Activated CD4-positive, alpha-beta T cell treated with anti-CD3 and anti-CD28 coated beads, Interleukin-2, amount 10 ng/mL, durations not matched to agents 24 days and 14 days (primary cell): Measurements from ENCODE around the gene CLCN4. TPM values are rescaled to one million over a fixed set of nuclear protein-coding genes. Genes with fewer than 3 reads are reported as not detected.

Experiments
- DNase-seq: peaks from one replicate; pipeline ENCODE4 v3.0.0; 2022
- H3K27ac Mint-ChIP-seq: one replicate; pipeline ENCODE4 v1.8.0; 2022; ENCODE audit warnings: mild to moderate bottlenecking, mixed read lengths
- H3K27me3 Mint-ChIP-seq: one replicate; pipeline ENCODE4 v1.8.0; 2022; ENCODE audit warnings: mixed read lengths
- H3K36me3 Mint-ChIP-seq: one replicate; pipeline ENCODE4 v1.8.0; 2022; ENCODE audit warnings: low read depth, mild to moderate bottlenecking, mixed read lengths
- H3K4me1 Mint-ChIP-seq: one replicate; pipeline ENCODE4 v1.8.0; 2021; ENCODE audit warnings: mixed read lengths
- H3K4me3 Mint-ChIP-seq: one replicate; pipeline ENCODE4 v1.8.0; 2022; ENCODE audit warnings: mild to moderate bottlenecking, moderate library complexity, mixed read lengths
- H3K9me3 Mint-ChIP-seq: one replicate; pipeline ENCODE4 v1.8.0; 2021; ENCODE audit warnings: mixed read lengths
- intact Hi-C: fragments of 100-400 bp; cut with micrococcal nuclease; formaldehyde crosslinking; loops from one replicate; pipeline ENCODE4 v1.15.1; 2023
- total RNA-seq: library from RNA; stranded (reverse); gene quantifications from 2 replicates; pipeline ENCODE4 v1.2.3, GENCODE V29; 2022

The CLCN4 gene
- total RNA-seq, 1 donor from 2014 or later = not detected

- H3K36me3 Mint-ChIP-seq = no peaks in the 10 kb centered on the region
- no peak overlapping the region for H3K27ac Mint-ChIP-seq
- no peak for DNase-seq
- H3K4me3 Mint-ChIP-seq = no peak overlapping the region
- peaks cover 4% of the 10 kb centered on the region for H3K4me1 Mint-ChIP-seq
- peaks cover 2% of the 10 kb centered on the region for H3K27me3 Mint-ChIP-seq
- intact Hi-C loops = no loop called here
- no peaks in the 10 kb centered on the region for H3K9me3 Mint-ChIP-seq
Measured at GRCh38 chrX:10203617-10204016, 46.8 kb downstream of the CLCN4 start.

GRCh38 chrX:10206317-10206716, 49.5 kb downstream of the CLCN4 start:
- Mint-ChIP-seq H3K4me3 (no peak overlapping the region), H3K36me3 (no peaks in the 10 kb centered on the region), H3K27me3 (no peaks in the 10 kb centered on the region), H3K27ac (no peak overlapping the region), H3K9me3 (no peaks in the 10 kb centered on the region), H3K4me1 (no peaks in the 10 kb centered on the region)
- intact Hi-C loops = no loop called here
- DNase-seq = no peak

DNA sequence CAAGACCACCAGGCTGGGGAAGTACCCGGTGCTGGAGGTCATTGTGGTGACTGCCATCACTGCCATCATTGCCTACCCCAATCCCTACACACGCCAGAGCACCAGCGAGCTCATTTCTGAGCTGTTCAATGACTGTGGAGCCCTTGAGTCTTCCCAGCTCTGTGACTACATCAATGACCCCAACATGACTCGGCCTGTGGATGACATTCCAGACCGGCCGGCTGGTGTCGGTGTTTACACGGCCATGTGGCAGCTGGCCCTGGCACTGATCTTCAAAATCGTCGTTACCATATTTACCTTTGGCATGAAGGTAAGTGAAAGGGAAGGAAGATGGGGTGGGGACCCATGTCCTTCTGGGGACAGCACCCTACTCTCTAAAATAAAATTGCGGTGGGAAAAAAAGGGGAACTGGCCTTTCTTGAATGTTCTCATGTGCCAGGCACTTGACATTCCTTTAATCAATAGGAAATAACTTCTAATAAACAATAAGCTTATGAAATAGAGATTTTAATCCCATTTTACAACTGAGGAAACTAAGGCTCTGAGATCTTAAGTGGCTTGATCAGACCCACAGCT, 51.6 kb downstream of the CLCN4 start:
- Mint-ChIP-seq H3K36me3 (no peaks in the 10 kb centered on the region), H3K4me3 (no peak overlapping the region), H3K4me1 (no peaks in the 10 kb centered on the region), H3K9me3 (no peaks in the 10 kb centered on the region), H3K27me3 (no peaks in the 10 kb centered on the region), H3K27ac (no peak overlapping the region)
- DNase-seq = no peak
- intact Hi-C loops = no loop called here

- H3K27me3 Mint-ChIP-seq = no peaks in the 10 kb centered on the region
- no peak for DNase-seq
- no peak overlapping the region for H3K27ac Mint-ChIP-seq
- intact Hi-C loops = no loop called here
- H3K9me3 Mint-ChIP-seq = no peaks in the 10 kb centered on the region
- no peaks in the 10 kb centered on the region for H3K4me1 Mint-ChIP-seq
- no peaks in the 10 kb centered on the region for H3K36me3 Mint-ChIP-seq
- no peak overlapping the region for H3K4me3 Mint-ChIP-seq
Measured at GRCh38 chrX:10208953-10209352, 52.2 kb downstream of the CLCN4 start.

- Mint-ChIP-seq H3K4me1 (no peaks in the 10 kb centered on the region), H3K27me3 (no peaks in the 10 kb centered on the region), H3K9me3 (no peaks in the 10 kb centered on the region), H3K36me3 (no peaks in the 10 kb centered on the region), H3K4me3 (no peak overlapping the region), H3K27ac (no peak overlapping the region)
- no peak for DNase-seq
- intact Hi-C loops = no loop called here
Measured at GRCh38 chrX:10212395-10212794, 55.6 kb downstream of the CLCN4 start.

GRCh38 chrX:10213716-10214115, 56.9 kb downstream of the CLCN4 start:
- H3K27me3 Mint-ChIP-seq = no peaks in the 10 kb centered on the region
- no peak overlapping the region for H3K27ac Mint-ChIP-seq
- intact Hi-C loops = no loop called here
- H3K4me3 Mint-ChIP-seq = no peak overlapping the region
- no peaks in the 10 kb centered on the region for H3K4me1 Mint-ChIP-seq
- no peaks in the 10 kb centered on the region for H3K9me3 Mint-ChIP-seq
- no peak for DNase-seq
- H3K36me3 Mint-ChIP-seq = no peaks in the 10 kb centered on the region

GRCh38 chrX:10216208-10216607, 59.4 kb downstream of the CLCN4 start:
- DNase-seq = no peak
- H3K27me3 Mint-ChIP-seq = no peaks in the 10 kb centered on the region
- no peaks in the 10 kb centered on the region for H3K9me3 Mint-ChIP-seq
- no peak overlapping the region for H3K4me3 Mint-ChIP-seq
- no peaks in the 10 kb centered on the region for H3K36me3 Mint-ChIP-seq
- intact Hi-C loops = no loop called here
- no peak overlapping the region for H3K27ac Mint-ChIP-seq
- H3K4me1 Mint-ChIP-seq = no peaks in the 10 kb centered on the region

- no peak for DNase-seq
- no peaks in the 10 kb centered on the region for H3K27me3 Mint-ChIP-seq
- H3K36me3 Mint-ChIP-seq = no peaks in the 10 kb centered on the region
- H3K9me3 Mint-ChIP-seq = no peaks in the 10 kb centered on the region
- intact Hi-C loops = no loop called here
- no peak overlapping the region for H3K27ac Mint-ChIP-seq
- no peaks in the 10 kb centered on the region for H3K4me1 Mint-ChIP-seq
- H3K4me3 Mint-ChIP-seq = no peak overlapping the region
Measured at GRCh38 chrX:10217198-10217597, 60.4 kb downstream of the CLCN4 start.

DNA sequence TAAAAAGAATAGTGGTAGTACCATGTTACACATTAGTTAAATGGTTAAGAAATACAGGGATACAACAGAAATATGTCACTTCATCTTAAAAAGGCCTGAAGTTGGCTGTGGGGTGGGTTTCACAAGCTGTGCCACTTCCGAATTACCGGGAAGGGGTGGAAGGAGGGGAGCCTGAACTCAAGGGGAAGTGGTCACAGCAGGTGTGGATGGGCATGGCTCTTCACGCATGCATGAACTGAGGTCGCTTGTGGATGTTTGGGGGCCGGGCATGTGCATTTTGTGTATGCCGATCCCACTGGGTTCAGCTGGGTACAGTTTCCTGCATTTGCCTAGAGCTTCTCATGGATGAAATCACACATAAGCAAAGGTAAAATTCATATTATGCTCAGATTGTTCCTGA, 64.9 kb downstream of the CLCN4 start:
- DNase-seq = no peak
- Mint-ChIP-seq H3K36me3 (no peaks in the 10 kb centered on the region), H3K27me3 (no peaks in the 10 kb centered on the region)

DNA sequence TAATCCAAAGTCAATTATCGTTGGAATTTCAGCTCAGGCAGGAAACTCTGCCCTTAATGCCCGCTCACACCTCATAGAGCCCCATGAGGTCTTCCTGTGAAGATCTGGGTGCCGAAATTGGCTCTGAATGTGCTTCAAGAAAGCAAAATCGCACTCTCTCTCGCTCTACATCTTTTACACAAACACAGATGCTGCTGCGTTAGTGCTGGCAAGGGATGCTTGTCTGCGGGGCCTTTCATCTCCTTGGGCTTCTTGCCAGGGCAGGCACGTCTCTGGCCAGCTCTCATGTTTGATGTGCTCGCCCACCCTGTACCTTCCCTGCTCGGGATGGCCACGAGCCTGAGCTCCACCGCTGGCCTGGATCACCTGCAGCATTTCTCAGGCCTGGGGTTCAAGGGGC, 66.5 kb downstream of the CLCN4 start:
- Mint-ChIP-seq H3K27ac (no peak overlapping the region), H3K4me3 (no peak overlapping the region), H3K4me1 (no peaks in the 10 kb centered on the region), H3K9me3 (no peaks in the 10 kb centered on the region), H3K27me3 (no peaks in the 10 kb centered on the region), H3K36me3 (no peaks in the 10 kb centered on the region)
- no peak for DNase-seq
- intact Hi-C loops = no loop called here

More for the DNA sequence above, 64.9 kb downstream of the CLCN4 start:
- Mint-ChIP-seq H3K4me1 (no peaks in the 10 kb centered on the region), H3K27ac (no peak overlapping the region), H3K4me3 (no peak overlapping the region), H3K9me3 (no peaks in the 10 kb centered on the region)
- intact Hi-C loops = no loop called here

GRCh38 chrX:10223781-10224180, 67.0 kb downstream of the CLCN4 start:
- H3K9me3 Mint-ChIP-seq = no peaks in the 10 kb centered on the region
- no peaks in the 10 kb centered on the region for H3K36me3 Mint-ChIP-seq
- intact Hi-C loops = no loop called here
- H3K27ac Mint-ChIP-seq = no peak overlapping the region
- H3K4me1 Mint-ChIP-seq = no peaks in the 10 kb centered on the region
- no peak for DNase-seq
- no peaks in the 10 kb centered on the region for H3K27me3 Mint-ChIP-seq
- H3K4me3 Mint-ChIP-seq = no peak overlapping the region

- Mint-ChIP-seq H3K36me3 (no peaks in the 10 kb centered on the region), H3K27ac (no peak overlapping the region), H3K9me3 (no peaks in the 10 kb centered on the region), H3K27me3 (no peaks in the 10 kb centered on the region), H3K4me3 (no peak overlapping the region), H3K4me1 (no peaks in the 10 kb centered on the region)
- no peak for DNase-seq
- intact Hi-C loops = no loop called here
Measured at GRCh38 chrX:10230222-10230621, 73.4 kb downstream of the CLCN4 start.

DNA sequence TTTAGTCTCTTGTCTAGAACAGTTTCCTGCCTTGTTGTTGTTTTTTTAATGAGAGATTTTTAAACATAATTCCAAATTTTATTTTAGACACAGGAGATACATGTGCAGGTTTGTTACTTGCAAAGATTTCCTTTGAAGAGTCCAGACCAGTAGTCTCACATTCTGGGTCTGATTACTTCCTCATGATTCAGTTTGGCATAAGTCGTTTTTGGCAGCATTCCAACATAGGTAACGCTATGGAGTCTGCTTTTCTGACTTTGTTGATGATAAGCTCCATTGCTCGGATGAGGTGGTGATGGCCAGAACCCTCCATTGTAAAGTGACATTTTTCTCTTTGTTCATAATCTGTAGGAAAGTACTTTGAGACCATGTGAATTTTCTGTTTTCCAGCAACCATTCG, 74.7 kb downstream of the CLCN4 start:
- intact Hi-C loops = no loop called here
- Mint-ChIP-seq H3K4me1 (no peaks in the 10 kb centered on the region), H3K27me3 (no peaks in the 10 kb centered on the region), H3K4me3 (no peak overlapping the region), H3K27ac (no peak overlapping the region), H3K9me3 (no peaks in the 10 kb centered on the region), H3K36me3 (no peaks in the 10 kb centered on the region)
- no peak for DNase-seq

DNA sequence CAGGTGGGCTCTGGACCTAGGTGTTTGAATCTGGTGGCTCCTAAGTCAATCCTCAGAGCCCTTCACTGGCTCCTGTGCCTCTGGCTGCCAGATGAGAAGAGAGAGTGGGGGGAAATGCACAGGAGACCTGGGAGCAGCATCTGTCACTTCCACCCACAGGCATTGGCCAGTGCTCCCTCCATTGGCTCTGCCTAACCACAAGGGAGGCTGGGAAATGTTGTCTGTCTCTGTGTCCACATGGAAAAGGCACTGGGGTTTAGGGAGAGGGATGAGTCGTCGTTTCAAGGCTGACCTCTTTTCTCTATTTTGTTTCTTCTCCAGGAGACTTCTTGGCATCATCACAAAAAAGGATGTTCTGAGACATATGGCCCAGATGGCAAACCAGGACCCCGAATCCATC, 76.4 kb downstream of the CLCN4 start:
- Mint-ChIP-seq H3K9me3 (no peaks in the 10 kb centered on the region), H3K27ac (no peak overlapping the region), H3K4me3 (no peak overlapping the region), H3K36me3 (no peaks in the 10 kb centered on the region), H3K27me3 (no peaks in the 10 kb centered on the region), H3K4me1 (no peaks in the 10 kb centered on the region)
- intact Hi-C loops = no loop called here
- no peak for DNase-seq

- intact Hi-C loops = no loop called here
- DNase-seq = no peak
- H3K27ac Mint-ChIP-seq = no peak overlapping the region
- no peaks in the 10 kb centered on the region for H3K4me1 Mint-ChIP-seq
- no peak overlapping the region for H3K4me3 Mint-ChIP-seq
- no peaks in the 10 kb centered on the region for H3K36me3 Mint-ChIP-seq
- no peaks in the 10 kb centered on the region for H3K27me3 Mint-ChIP-seq
- H3K9me3 Mint-ChIP-seq = no peaks in the 10 kb centered on the region
Measured at GRCh38 chrX:10233696-10234095, 76.9 kb downstream of the CLCN4 start.
